Kidney tubule cell (primary cell): Measurements from ENCODE around the gene ANKUB1.
"Not testable (repeated sequence)": the region's sequence is repeated elsewhere in the genome, so short reads cannot be mapped to it uniquely, and the experiment has no call there.

Experiments
- DNase-seq: peaks from one replicate; pipeline ENCODE4 v3.0.0-alpha.2; 2018; ENCODE audit warnings: low spot score

Gene ANKUB1, protein sequence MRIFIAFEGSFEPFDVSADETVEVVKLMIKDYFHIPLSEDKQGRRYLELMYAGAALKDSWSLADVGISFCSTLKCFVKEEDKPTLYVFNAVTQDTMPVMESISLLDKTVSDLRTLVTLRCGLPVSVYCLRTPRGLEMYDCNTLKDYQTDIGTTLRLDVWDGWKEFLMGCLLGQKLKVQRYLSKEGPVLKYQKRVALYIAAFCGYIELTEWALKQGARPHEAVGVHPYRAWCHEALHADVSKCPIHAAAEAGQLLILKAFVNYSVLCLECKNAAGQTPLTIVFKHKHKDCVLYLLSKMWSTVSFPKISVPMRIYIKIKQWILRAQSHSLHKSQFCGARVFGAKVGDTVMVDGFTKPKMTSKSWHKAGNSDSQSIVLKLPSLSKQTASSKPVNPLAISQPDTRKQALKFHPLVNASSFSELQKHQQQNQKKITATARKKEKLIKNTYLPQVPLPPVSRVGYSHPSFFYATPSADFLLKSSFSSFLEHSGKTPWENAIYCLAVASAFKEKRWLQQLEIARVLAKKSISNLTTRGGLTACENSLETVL

DNA sequence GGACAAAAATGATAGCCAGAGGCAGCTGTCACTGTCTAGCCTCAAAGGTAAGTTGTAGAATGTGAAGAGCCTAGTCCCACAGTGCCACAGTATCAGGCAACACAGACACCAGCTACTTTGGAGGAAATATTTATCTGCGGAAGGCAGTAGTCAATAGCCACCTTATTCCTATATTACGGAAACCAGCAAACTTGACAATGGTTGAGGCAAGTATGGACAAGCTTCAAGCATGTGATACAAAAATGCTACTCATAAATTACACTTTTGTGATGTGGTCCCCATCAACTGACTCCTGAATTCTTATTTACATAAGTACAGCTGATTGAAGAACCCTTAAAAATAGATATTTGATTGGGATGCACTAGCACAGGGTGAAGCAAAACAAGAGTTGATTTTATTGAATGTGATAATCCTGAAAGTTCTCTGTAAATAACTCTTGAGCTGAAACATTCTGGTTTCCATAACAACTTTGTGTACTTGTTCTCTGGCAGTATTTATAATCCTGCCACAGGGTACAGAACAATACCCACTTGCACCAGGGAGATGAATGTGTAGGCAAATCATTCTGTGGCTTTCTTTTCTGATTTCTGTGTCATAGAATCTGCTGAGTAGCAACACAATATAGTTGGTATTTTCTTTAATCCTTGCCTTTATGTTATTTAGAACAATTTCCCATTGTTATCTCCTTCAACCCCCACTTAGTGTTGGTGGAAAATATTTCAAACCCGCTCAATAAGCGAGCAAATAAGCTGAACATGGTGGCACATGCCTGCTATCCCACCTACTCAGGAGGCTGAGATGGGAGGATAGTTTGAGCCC lies at the start of gene ANKUB1:
Gene ANKUB1, minus strand, starts transcription at position 103 of the 819 bp plus-strand sequence. CDS start 188 bp downstream, outside the sequence.
- no peak for DNase-seq

DNA sequence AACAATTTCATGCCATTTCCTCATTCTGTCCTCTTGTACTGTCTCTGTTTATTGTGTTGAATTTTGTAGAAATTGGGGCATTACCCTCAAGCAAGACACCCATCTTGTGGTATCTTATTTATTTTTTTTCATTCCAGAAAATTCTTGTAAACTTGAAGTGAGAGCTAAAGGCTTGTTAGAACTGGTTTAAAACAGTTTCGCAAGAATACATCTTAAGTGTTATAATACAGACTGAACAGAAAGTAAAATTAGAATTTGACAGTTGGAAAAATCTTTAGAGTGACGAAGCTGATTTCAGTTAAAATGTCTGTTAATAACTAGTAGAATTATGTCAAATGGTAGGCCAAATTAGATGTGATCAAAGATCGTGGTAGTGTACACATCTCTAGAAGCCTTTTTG lies 47.5 kb upstream of the ANKUB1 start:
- no peak for DNase-seq

DNA sequence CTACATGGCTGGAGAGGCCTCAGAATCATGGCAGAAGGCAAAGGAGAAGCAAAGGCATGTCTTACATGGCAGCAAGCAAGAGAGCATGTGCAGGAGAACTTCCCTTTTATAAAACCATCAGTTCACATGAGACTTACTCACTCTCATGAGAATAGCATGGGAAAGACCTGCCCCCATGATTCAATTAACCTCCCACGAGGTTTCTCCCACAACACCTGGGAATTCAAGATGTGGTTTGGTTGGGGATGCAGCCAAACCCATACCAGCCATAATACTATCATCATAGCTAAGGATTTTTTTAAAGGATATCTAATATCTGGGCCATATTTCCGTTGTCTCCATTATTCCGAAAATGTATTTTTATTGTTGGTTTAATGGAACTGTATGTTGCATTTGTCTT lies 47.1 kb upstream of the ANKUB1 start:
- DNase-seq: not testable (repeated sequence)

DNA sequence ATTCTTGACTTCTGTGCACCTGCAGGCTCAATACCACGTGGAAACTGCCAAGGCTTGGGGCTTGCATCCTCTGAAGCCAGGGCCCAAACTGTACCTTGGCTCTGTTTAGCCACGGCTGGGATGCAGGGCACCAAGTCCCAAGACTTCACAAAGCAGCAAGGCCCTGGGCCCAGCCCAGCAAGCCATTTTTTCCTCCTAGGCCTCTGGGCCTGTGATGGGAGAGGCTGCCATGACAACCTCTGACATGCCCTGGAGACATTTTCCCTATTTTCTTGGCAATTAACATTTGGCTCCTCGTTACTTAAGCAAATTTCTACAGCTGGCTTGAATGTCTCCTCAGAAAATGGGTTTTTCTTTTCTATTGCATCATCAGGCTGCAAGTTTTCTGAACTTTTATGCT lies 46.1 kb upstream of the ANKUB1 start:
- DNase-seq: not testable (repeated sequence)

DNA sequence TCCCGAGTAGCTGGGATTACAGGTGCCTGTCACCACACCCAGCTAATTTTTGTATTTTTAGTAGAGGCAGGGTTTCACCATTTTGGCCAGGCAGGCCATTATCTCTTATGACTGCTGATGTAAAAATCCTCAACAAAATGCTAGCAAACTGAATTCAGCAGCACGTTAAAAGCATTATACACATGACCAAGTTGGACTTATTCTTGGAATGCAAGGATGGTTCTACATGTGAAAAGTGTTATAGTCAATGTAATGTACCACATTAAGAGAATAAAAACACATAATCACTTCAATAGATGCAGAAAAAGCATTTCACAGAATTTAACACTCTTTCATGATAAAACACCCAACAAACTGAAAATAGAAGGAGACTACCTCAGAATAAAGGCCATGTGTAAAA lies 40.9 kb upstream of the ANKUB1 start:
- DNase-seq: no peak

DNA sequence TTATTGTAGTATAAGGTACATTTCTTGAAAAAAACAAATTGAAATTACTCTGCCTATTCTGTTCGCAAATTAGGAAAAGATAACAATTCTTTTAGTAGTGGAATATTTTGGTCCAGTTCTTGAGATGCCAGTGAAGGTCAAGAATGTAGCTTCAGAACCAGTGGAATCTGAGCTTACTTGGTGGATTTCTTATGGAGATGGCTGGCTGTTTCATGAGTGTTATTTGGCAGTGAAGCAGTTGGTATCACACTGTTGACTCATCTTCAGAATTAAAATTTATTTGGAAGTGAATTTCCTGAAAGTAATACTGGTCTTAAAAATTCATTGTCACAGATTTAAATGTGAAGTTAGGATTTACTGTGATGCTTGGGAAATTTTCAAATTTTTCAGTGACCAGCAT lies 39.7 kb upstream of the ANKUB1 start:
- no peak for DNase-seq

DNA sequence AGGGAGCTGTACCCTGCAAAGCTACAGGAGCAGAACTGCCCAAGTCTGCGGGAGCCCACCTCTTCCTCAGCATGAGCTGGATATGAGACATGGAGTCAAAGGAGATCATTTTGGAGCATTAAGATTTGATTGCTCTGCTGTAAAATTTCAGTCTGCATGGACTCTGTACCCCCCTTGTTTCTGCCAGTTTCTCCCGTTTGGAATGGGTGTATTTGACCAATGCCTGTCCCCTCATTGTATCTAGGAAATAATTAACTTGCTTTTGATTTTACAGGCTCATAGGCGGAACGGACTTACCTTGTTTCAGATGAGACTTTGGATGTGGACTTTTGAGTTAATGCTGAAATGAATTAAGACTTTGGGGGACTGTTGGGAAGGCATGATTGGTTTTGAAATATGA lies 39.0 kb upstream of the ANKUB1 start:
- DNase-seq: no peak

DNA sequence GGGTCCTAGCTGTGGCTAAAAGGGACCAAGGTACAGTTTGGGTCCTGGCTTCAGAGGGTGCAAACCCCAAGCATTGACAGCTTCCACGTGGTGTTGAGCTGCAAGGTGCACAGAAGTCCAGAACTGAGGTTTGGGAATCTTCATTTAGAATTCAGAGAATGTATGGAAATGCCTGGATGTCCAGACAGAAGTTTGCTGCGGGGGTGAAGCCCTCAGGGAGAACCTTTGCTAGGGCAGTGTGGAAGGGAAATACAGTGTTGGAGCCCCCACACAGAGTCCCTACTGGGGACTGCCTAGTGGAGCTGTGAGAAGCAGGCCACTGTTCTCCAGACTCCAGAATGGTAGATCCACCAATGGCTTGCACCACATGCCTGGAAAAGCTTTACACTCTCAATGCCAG lies 38.5 kb upstream of the ANKUB1 start:
- no peak for DNase-seq

DNA sequence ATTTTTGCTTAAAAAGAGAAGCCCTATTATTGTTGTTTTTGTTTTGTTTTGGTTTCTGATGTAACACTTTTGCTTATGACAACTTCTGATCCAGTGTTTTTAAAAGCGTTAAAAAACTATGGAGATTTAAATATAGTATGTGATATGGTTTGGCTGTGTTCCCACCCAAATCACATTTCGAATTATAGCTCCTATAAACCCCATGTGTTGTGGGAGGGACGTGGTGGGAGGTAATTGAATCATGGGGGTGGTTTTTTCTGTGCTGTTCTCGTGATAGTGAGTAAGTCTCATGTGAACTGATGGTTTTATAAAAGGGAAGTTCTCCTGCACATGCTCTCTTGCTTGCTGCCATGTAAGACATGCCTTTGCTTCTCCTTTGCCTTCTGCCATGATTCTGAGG lies 37.3 kb upstream of the ANKUB1 start:
- DNase-seq: not testable (repeated sequence)

DNA sequence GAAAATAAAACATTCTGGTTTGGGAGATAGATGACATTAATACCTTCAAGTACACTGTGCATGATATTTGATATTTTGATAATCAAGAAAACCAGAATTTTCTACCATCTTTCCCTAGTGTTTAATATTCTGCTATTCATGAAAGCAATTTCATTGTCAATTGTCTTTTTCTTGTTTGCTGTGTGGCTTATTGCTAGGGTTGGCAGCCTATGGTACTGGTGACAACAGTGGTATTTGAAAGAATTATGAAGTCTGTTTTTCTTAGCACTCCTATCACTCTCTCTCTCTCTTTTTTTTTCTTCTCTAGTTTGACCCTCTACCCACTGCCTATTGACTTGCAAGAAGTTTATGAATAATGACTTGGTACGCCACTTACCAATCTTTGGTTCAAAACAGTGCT lies 36.0 kb upstream of the ANKUB1 start:
- DNase-seq: no peak

DNA sequence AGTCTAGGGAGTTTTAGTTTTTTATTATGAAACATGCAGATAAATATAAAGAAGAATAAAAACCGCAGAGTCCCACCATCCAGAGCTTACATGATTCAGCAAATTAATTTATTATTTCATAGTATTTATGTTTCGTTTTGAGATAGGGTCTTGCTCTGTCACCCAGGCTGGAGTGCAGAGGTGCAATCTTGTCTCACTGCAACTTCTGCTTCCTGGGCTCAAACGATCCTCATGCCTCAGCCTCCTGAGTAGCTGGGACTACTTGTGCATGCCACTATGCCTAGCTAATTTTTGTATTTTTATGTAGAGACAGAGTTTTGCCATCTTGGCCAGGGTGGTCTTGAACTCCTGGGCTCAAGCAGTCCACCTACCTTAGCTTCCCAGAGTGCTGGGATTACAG lies 34.3 kb upstream of the ANKUB1 start:
- DNase-seq: no peak

DNA sequence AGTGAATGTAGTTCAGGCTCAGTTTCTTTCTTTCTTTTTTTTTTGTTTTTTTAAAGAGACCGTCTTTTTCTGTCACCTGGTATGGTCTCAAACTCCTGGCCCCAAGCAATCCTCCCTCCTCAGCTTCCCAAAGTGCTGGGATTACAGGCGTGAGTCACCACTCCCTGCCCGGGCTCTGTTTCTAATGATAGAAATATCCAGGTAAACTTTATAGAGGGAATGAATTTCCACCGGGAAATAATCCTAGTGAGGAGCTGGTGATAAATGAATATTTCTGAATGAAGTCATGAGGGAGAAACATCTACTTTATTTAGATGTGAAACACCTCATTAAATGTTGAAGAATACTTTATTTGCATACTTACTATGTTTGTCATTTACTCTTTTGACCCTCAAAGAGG lies 27.8 kb upstream of the ANKUB1 start:
- peak; percentile 54 for DNase-seq

DNA sequence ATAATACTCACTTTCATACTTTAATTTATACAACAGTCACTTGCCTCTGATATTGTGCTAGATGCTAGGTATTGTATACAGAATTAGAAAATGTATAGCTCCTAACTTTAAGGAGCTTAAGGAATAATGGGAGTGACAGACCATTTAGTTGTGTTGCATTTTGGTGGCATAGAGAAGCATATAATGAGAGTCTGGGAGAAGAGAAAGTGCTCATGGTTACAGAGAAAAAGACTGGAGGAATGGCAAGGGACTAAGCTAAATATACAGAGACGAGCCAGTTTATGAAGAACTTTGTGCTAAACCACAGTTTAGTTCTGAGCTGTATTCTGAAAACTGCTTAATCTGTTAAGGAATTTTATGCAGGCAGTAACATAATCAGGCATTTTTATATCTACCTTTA lies 27.1 kb upstream of the ANKUB1 start:
- no peak for DNase-seq

DNA sequence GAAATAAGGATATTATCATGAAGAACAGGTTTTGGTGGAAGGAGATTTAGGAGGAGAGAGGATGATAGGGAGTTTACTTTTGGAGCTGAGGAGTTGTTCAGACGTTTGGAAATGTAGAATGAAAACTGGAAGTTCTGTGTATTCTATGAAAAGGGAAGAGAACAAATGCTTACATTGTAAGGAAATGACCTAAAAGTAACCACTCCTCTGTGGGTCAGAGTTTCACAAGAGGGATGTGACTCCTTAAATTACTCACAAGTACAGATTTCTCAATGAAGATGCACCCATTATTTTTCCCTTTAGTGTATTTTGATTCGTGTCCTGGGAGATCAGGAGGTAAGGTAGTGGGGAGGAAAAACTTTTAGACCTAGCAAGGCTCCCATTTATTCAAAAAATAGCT lies 24.6 kb upstream of the ANKUB1 start:
- DNase-seq: peak; percentile 33

DNA sequence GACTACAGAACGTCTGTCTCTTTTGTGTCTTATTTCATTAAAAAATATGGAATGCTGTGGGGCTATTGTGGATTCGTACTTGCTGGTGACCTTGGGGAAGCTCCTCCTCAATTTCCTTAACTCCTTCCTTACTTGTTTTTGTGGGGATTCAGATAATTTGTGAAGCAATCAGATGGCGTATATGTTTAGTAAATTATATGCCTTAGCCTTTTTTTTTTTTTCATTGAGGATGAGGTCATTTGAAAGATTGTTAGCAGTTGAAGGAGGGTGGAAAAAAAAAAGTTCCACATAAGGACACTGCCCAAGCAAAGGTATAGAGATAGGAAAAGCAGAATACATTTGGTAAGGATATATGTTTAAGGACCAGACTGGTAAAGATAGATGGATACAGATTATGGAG lies 24.0 kb upstream of the ANKUB1 start:
- no peak for DNase-seq

DNA sequence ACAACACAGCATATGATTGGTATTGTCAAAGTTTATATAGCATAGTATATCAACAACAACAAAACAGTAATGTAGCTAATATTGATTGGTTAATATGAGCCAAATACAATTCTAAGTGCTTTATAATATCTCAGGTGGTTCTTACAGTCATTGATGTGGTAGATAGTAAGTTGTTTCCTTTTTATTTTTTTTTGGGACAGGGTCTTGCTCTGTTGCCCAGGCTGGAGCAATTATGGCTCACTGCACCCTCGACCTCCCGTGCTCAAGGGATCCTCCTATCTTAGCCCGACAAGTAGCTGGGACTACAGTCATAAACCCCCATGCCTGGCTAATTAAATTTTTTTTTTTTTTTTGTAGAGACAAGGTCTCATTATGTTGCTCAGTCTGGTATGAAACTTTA lies 23.4 kb upstream of the ANKUB1 start:
- no peak for DNase-seq

DNA sequence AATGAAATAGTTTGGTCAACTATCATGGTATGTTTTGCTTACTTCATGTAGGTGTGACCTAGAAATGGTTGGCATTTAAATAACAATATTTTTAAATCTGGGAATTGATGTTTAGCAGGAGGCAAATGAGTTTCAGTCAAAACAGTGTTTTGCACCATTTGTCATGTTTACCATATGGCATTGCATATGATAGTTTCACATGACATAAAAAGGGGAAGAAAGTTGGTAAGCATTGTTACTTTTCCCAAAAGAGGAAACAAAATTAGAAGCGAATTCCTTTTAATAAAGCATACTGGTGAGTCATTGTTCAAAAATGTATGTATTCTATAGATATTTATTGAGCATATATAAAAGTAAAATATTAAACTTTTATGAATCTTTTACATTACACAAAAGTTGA lies 23.0 kb upstream of the ANKUB1 start:
- DNase-seq: no peak

DNA sequence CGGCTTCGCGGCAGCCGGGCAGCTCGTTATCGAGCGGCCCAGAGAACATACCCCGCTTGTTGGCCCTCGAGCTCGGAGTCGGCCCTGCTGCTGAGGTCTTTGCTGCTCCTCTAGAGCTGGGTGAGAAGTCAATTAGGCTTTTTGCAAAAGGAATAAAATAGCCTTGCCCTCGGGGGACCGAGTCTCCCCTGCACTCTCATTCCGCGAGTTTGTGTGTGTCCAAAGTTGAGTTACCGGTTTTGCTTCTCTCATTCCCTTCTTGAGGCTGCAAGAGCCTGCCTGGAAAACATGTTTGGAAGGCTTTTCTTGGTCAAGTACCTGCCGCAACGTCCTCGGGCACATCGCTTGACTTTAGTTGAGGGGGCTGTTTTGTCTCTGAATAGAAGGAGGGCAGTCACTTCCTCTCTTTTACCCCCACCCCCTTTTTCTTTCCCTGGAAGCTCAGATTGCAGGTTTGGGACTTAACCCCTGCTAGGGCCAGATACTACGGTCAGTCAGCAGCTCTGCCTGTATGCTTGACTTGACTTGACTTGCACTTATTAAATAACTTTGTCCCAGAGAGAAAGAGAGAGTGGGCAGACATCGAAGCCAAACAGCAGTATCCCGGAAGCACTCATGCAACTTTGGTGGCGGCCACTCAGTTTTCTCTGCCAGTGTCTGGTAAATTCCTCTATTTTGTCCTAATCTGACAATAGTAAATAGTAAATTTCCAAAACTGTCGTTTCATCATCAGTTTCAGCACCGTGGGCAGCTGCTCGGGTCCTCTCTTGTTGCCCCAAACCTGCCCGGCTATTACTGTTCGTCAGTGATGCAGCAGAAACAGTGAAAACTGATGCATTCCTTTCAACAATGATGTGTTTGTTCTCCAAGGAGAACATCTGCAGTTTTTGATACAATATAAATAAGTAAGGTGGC lies 21.3 kb upstream of the ANKUB1 start:
- DNase-seq: peak; percentile 40

DNA sequence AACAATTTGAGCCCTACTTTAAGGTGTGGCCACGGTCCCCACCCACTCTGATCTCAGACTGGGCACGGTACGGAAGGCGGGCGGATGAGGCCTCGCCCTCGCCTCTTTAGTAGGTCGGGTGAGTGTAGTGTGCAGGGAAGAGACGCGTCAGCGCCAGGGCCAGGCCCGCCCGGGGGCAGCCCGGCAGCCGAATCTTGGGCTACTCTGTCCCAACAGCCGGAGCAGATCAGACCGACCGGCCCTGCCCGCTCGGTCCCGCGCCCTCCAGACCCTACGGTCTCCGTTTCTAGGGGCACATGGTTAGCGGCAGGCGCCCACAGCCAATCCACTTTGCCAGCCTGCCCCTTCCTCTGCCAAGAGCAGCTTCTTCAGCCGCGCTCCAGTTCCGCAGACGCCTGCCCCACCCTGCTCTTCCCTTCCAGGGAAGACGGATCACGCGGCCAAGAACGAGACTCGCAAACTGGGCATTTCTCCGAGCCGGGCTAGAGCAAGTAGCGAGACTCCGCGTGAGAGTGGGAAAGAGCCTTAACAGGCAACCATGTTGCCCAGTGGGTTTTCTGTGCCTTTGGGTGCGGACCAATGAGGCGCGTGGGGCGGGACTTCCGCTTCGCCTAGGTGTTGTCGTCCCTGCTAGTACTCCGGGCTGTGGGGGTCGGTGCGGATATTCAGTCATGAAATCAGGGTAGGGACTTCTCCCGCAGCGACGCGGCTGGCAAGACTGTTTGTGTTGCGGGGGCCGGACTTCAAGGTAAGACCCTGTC lies 20.4 kb upstream of the ANKUB1 start, which contains the start of gene RNF13:
Gene RNF13, plus strand, starts transcription at position 610 of the 761 bp plus-strand sequence. CDS start 32,812 bp downstream, outside the sequence.
- DNase-seq: peak; percentile 94

DNA sequence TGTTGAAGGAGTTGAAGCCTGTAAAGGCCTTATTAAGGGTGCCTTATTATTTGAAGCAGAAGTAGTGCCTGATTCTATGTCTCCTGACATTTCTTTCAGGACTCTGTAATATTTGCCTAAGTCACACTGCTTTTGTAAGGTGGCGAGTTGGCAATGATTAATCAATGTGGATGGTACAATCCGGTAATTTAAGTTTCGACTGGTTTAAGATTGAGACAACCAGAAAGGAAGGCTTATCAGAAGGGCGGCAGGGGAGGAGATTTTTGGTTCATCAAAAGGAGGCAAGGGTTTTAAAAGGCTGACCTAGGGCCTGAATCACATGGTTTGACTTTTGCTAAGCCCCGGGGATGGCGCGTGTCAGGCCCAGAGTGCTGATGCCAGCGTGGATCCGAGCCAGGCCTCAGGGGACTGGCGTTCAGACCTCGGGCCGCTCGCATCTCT lies 19.8 kb upstream of the ANKUB1 start:
- no peak for DNase-seq

DNA sequence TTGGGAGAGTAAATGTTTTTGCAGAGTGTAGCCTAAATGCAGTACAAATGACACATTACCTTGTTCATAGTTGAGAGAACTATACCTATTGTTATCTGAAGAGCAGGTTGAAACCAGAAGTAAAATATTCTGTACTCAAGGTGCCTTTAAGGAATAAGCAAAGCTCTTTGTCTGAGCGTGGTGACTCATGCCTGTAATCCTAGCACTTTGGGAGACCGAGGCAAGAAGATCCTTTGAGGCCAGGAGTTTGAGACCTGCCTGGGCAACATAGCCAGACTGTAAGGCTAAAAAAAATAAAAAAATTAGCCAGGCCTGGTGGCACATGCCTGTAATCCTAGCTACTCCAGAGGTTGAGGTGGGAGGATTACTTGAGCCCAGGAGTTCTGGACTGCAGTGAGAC lies 18.5 kb upstream of the ANKUB1 start:
- no peak for DNase-seq
